ENCODE measurements around the gene GFAP.

- TF ChIP-seq, protein P1, sequence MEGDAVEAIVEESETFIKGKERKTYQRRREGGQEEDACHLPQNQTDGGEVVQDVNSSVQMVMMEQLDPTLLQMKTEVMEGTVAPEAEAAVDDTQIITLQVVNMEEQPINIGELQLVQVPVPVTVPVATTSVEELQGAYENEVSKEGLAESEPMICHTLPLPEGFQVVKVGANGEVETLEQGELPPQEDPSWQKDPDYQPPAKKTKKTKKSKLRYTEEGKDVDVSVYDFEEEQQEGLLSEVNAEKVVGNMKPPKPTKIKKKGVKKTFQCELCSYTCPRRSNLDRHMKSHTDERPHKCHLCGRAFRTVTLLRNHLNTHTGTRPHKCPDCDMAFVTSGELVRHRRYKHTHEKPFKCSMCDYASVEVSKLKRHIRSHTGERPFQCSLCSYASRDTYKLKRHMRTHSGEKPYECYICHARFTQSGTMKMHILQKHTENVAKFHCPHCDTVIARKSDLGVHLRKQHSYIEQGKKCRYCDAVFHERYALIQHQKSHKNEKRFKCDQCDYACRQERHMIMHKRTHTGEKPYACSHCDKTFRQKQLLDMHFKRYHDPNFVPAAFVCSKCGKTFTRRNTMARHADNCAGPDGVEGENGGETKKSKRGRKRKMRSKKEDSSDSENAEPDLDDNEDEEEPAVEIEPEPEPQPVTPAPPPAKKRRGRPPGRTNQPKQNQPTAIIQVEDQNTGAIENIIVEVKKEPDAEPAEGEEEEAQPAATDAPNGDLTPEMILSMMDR (IDR thresholded peaks at IDR 0.05) = no peak
- TF ChIP-seq POLR2A (IDR thresholded peaks at IDR 0.05) = no peak
These were observed 27.0 kb downstream of the GFAP start for GRCh38 chr17:44887971-44888954.

Data from heart left ventricle (tissue), 13 donors.